NCI-H1105 (cell line): ENCODE data around the gene PAAF1.

Source experiments
- DNase-seq: peaks from one replicate; lab custom pipeline; 2025; lab: John Stamatoyannopoulos, UW

PAAF1 gene

GRCh38 chr11:73946798-73947458 lies 70.1 kb downstream of the PAAF1 start:
- DNase-seq: no peak

- no peak for DNase-seq
Measured at GRCh38 chr11:73949246-73949645, 72.4 kb downstream of the PAAF1 start.

- no peak for DNase-seq
Measured at GRCh38 chr11:73949912-73950311, 73.1 kb downstream of the PAAF1 start.

GRCh38 chr11:73950869-73951710 lies 74.3 kb downstream of the PAAF1 start, which contains the start of gene DNAJB13:
DNAJB13 (plus strand) TSS chr11:73951026; CDS start chr11:73951070, 44 bp downstream.
- DNase-seq: peak; percentile 43

GRCh38 chr11:73951797-73952196 lies 75.0 kb downstream of the PAAF1 start:
- peak; percentile 22 for DNase-seq

GRCh38 chr11:73956876-73957653 lies 80.3 kb downstream of the PAAF1 start:
- DNase-seq: no peak

GRCh38 chr11:73957654-73958361 lies 81.0 kb downstream of the PAAF1 start:
- no peak for DNase-seq

GRCh38 chr11:73958521-73959141 lies 81.8 kb downstream of the PAAF1 start:
- DNase-seq: no peak

- no peak for DNase-seq
Measured at GRCh38 chr11:73961321-73961720, 84.5 kb downstream of the PAAF1 start.

GRCh38 chr11:73962101-73962705 lies 85.4 kb downstream of the PAAF1 start:
- no peak for DNase-seq

GRCh38 chr11:73963861-73964260 lies 87.1 kb downstream of the PAAF1 start:
- no peak for DNase-seq

- no peak for DNase-seq
Measured at GRCh38 chr11:73965076-73965763, 88.4 kb downstream of the PAAF1 start.

- DNase-seq: no peak
Measured at GRCh38 chr11:73965764-73966121, 88.9 kb downstream of the PAAF1 start.

GRCh38 chr11:73968356-73968966 lies 91.7 kb downstream of the PAAF1 start:
- no peak for DNase-seq

GRCh38 chr11:73969091-73969490 lies 92.3 kb downstream of the PAAF1 start:
- no peak for DNase-seq

GRCh38 chr11:73969991-73970800 lies 93.4 kb downstream of the PAAF1 start:
- DNase-seq: no peak

- no peak for DNase-seq
Measured at GRCh38 chr11:73971175-73971719, 94.4 kb downstream of the PAAF1 start.

GRCh38 chr11:73972187-73972586 lies 95.4 kb downstream of the PAAF1 start:
- DNase-seq: no peak
